HG02840 (cell line): ENCODE measurements around the gene TGFBR1.

Experiments
- ATAC-seq: cut with Tn5 transposase; IDR thresholded peaks from one replicate; pipeline ENCODE4 v1.9.1; 2021; ENCODE audit warnings: mild to moderate bottlenecking, moderate library complexity, moderate number of reproducible peaks; ENCODE audit not compliant: unreplicated experiment, low FRiP score

The TGFBR1 gene

DNA sequence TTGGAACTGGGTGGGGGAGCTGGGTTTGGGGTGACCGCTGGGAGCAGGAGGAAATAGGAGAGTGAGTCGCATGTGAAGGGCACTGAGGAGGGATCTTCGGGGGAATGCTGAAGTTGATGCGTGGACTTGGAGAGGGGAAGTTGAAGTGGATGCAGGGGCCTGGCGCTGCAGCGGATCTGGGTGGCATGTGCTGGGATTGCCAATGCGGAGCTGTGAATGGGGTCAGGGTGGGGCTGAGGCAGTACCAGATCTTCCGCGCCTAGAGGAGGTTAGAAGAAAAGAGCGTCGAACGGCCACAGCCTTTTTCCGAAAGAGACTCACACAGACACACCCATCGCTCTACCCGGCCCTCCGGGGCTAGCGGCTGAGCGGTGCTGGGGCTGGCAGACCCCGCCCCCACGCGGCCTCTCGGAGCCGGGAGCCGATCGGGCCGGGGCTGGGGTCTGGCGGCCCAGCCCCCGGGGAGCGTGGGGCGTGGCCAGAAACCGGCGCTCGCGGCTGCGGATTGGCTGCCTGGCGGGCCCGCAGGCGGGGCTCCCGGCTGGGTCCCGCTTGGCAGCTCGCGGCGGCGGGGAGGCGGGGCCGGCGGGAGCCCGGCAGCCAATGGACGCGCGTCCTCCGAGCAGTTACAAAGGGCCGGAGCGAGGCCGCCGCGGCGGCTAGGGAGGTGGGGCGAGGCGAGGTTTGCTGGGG, at the start of gene TGFBR1:
Gene TGFBR1 (plus strand): TSS at position 655 of the 693 bp plus-strand sequence. CDS start 93 bp downstream, outside the sequence.
- ATAC-seq, result peak; percentile 92

DNA sequence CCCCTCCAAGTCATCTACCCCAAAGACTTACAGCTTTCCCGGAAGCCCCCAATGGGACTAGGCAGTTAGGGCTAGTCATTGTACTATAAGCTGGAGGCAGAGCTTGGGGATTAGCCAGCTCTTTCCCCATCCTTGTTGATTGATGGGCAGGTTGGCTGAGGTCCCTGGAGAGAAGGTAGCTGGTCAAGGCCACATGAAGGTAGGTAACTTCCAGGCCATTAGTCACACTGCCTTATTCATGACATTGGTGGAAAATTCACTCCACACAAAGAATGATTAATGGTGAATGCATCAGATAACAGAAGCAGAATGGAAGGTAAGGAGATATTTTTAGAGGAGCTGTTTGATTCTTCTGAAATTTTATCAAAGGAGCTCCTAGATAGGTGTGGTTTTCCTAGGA, 49.5 kb upstream of the TGFBR1 start:
- ATAC-seq, result no peak

DNA sequence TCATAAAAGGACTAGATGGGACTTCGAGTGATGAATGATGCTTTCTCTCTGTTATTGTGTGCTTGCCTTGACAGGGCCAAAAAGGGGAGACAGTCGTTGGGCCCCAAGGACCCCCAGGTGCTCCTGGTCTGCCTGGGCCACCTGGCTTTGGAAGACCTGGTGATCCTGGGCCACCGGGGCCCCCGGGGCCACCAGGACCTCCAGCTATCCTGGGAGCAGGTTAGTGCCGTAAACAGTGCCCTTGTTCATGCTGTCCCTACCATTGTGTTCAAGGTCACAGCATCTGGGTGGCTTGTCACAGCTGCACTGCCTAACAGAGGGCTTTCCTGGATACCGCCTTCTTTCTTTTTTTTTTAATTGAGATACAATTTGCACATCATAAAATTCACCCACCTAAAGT, 48.7 kb upstream of the TGFBR1 start:
- ATAC-seq, result no peak

DNA sequence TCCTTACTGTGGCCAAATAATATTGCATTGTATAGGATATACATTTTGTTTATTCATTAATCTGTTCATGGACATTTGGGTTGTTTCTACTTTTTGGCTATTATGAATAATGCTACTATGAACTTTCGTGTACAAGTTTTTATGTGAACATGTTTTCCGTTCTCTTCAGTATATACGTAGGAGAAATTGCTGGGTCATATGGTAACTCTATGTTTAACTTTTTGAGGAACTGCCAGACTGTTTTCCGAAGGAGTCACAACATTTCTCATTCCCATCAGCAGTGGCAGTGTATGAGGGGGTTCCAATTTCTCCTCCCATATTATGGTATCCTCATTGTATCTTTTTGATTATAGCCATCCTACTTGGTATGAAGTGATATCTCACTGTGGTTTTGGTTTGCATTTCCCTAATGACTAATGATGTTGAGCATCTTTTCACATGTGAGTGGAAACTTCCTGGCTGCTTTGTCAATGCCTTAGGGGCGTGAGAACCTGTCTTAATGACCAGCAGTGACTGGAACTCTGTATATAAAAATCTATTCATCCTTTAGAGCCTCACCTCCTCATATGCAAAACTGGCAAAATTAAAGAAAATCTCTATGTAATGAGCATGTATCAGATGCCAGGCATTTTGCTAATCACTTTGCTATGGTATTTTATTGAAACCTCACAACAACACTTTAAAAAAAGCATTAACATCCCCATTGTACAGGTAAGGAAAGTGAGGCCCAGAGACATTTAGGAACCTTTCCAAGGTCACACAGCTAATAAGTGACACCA, 47.8 kb upstream of the TGFBR1 start:
- no peak for ATAC-seq

DNA sequence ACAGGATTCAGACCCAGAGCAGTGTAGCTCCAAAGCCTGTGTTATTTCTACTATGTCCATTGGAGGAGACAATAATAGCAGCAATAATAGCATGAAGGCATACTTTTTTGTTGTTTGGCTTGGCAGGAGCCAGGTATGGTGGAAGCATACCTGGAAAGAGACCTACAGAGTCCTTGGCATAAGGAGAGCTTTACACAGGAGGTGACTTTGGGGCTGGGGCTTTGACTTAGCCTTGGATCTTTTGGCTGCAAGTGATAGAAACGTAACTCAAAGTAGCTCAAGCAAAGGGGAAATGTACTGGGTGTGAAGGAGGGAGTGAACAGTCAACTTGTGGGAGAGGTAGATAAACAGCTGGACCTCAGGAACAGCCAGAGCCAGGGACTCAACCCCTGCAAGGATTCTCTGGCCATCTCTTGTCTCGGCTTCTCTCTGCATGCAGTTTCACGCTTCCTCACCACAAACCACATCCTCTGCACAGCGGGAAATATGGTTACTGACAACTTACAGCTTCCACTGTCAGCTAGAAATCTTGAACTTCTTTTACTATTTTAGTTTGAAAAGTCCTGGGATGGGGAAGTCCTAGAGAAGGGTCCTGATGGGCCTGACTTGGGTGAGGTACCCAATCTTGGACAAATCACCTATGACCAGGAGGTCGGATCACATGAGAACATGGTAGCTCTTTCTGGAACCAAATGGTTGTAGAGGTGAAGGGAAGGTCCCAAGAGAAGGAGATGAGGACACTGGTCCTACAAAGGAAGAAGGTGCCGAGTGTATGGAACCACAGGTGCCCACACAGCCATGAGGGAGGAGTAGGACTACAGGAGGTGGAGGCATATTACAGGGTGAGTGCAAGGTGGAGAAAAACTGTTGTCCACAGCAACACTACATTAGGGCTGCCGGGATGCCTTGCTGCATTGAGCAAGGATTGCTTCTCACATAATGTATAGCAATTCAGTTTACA, 47.0 kb upstream of the TGFBR1 start:
- peak; percentile 67 for ATAC-seq

DNA sequence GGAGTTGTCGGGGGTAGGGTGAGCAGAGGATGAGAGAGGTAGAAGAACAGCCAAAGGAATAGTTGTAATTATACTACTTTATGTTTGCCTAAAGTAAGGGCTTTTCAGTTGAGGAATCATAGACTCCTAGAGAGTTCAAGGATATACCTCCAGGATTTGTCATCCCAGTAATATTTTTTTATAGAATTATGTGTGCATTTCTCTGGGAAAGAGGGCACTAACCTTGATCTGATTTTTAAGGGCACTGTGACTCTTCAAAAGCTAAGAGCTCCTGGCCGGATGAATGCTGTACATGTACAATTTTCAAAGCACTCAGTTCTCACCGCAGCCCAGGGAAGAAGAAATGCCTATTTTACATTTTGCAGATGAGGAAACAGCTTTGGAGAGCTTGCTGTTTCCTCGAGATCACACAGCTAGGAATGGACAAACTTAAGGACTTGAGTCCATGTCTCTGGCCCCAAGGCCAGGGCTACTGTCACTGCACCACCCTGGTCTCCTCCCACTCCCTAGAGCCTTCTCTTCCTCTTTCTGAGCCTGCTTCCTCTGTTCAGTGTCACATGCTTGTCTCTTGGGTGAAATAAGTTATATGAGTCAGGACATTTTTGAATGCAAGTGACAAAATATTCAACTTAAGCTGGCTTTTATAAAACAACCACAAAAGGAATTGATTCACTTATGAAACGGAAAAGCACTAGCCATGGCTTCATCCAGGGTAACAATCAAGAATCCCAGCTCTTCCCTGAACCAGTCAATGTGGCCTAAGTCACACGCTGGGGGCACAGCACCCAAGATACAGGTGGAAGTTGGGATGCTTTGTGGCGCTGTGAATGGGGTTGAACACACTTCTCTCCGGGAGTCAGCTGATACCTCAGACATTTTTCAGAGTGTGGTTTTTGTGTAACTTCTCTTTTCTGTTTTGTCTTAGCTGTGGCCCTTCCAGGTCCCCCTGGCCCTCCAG, 45.7 kb upstream of the TGFBR1 start:
- ATAC-seq, result no peak

DNA sequence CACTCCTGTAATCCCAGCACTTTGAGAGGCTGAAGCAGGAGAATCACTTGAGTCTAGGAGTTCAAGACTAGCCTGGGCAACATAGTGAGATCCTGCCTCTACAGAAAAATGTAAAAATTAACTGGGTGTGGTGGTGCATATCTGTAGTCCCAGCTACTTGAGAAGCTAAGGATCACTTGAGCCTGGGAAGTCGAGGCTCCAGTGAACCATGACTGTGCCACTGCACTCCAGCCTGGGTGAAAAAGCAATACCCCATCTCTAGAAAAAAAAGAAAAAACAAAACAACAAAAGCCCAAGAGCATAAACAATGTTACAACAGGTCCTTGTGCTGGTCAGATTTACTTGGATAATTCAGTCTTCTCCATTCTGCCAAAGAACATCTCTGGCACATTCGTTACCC, 44.3 kb upstream of the TGFBR1 start:
- no peak for ATAC-seq

DNA sequence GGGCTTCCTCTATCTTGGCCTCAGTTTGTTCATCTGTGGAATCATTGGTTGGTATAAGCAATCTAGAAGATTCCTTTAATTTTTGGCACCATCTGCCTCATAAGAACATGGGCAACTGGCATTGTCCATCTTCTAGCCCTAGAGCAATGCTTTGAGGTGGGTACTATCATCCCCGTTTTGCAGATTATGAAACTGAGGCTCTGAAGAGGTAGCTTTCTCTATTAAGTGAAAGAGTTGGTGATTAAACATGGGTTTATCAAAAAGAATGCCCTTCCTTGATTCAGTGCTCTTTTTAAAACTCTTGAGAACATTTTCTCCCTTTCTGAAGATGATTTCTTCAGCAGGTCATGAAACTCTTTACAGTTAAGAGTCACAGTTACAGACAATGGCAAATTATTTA, 42.4 kb upstream of the TGFBR1 start:
- no peak for ATAC-seq

DNA sequence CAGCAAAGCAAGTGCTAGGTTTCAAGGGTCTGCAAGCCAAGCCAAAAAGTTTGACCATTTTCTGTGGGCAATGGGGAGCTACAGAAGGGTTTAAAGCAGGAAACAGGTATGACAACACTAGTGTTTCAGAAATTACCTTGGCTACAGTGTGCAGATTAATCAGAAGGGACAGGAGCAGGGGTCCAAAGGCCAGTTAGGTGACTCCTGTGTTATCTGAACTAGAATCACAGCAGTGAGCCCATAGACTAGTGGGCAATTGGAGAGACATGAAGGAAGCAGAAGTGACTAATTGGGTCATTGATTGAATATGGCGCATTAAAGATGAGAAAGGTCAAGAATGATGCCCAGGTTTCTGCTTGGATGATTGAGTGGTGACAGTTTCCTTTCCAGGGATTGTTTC, 41.4 kb upstream of the TGFBR1 start:
- ATAC-seq, result no peak

DNA sequence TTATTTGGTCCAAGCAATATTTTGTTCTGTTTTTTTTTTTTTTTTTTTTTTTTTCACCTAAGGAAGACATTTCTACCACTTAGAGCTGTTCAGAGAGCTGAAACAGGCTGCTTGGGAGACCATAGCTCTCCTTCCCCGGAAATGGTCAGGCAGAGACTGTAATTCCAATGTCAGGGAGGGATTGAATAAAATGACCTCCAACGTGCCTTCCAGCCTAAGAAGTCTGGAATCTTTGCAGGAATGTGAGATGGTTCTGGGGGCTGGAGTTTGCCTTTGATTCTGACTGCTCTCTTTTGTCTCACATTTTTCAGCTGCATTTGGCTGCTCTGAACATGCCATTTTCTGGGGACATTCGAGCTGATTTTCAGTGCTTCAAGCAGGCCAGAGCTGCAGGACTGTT, 38.3 kb upstream of the TGFBR1 start:
- ATAC-seq, result no peak

DNA sequence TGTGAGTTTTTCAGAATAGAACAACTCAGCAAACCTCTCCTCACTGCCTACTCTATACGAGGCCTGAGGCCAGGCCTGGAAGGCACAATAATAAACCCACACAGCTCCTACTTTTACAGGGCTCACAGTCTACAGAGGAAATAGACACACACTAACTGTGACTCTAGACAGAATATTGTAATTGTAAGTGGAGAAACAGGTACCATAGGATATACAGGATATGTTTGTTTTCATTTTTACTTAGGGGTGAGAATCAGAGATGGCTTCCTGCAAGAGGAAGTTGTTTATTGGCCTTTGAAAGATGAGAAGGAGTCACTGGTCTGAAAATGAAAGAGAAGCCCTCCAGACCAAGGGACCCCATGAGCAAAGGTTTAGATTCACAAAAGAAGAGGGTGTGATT, 35.8 kb upstream of the TGFBR1 start:
- ATAC-seq, result no peak

DNA sequence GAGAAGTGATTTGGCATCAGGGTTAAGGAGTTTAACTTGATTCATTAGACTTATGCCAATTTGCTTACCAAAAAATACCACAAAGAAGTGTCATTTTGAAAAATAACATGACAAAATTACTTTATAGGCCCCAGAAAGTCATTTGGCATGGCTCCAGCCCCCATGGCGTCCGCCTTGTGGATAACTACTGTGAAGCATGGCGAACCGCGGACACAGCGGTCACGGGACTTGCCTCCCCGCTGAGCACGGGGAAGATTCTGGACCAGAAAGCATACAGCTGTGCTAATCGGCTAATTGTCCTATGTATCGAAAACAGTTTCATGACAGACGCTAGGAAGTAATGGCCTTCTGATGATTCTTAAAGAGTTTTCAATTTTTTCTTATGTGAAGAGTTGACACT, 35.4 kb upstream of the TGFBR1 start:
- no peak for ATAC-seq

DNA sequence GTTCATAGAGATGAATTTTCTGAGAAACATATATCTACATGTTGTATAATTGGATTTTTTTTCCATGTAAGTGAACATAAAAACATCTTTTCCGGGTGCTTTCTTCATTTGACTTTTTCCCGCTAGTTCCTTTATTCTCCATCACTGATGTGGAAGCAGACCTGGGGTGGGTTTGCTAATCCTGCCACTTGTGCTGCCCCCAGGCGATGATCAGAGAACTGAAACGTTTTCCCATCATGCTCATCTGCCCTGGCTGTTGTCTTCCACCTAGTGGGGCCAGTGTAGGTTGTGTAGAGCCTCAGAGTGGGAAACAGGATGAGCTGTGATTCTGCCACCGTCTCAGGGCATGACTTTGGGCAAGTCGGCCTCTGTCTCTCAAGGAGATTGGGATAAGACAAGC, 34.2 kb upstream of the TGFBR1 start:
- ATAC-seq, result no peak

DNA sequence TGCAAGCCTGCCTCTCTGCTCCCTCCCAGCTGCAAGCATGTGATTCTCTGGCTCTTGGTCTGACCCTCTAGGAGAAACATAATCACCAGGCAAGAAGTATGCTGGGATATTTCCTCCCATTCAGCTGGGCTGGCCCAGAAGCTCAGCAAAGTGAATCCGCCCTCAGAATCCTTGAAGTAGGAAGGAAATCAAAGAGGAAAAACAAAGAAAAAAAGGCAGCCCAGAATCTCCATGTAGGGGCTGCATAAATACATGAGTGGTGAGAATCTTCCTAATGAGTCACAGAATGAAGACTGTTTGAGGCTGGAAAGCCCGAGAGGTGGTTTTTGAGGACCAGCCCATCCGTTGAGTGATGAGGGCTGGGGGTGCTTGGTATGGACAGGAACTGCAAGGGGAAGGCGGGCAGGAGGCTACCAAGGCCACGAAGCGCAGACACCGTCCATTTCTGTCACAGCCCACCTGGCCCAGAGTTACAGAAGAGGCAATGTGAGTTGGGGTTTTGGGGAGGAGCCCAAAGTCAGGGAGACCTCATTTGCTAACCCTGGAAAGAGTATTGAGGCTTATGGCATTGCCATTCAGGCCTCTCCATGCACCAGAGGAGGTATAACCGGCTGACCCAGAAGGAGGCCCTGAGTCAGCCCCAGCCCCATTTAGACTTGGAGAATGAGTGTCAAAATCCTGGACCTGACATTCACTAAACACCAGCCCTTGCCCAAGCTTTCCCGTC, 33.4 kb upstream of the TGFBR1 start:
- no peak for ATAC-seq

DNA sequence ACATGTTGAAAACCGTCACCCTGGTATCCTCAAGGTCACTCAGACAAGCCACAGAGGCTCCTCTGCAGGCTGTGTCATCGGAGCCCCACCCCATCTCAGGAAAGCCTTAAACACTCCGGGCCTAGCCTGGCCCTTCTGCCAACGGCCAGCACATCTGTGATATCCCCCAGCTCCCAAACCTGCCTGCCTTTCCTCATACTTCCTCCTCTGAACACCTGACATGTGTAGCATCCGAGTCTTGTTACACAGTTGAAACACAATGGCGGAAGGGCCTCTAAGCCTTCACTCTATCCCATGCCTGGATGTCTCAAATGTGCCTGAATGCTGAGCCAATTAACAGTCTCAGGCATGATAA, 32.9 kb upstream of the TGFBR1 start:
- no peak for ATAC-seq

DNA sequence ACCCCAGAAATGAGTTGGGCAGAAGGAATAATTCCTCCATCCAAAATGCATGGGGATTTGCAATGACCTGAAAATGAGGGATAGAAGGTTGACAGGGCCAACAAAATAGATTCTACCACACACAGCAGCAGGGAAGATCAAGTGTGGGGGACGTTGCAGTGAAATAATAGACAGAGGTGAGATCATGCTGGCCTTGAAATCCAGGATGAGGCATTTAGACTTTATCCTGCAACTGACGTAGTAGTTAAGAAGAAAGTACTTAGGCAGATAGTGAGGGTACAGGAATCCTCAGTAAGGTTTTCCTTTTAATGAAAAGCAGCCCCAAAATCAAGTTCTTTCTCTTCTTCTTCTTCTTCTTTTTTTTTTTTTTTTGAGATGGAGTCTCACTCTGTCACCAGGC, 31.6 kb upstream of the TGFBR1 start:
- ATAC-seq, result no peak

DNA sequence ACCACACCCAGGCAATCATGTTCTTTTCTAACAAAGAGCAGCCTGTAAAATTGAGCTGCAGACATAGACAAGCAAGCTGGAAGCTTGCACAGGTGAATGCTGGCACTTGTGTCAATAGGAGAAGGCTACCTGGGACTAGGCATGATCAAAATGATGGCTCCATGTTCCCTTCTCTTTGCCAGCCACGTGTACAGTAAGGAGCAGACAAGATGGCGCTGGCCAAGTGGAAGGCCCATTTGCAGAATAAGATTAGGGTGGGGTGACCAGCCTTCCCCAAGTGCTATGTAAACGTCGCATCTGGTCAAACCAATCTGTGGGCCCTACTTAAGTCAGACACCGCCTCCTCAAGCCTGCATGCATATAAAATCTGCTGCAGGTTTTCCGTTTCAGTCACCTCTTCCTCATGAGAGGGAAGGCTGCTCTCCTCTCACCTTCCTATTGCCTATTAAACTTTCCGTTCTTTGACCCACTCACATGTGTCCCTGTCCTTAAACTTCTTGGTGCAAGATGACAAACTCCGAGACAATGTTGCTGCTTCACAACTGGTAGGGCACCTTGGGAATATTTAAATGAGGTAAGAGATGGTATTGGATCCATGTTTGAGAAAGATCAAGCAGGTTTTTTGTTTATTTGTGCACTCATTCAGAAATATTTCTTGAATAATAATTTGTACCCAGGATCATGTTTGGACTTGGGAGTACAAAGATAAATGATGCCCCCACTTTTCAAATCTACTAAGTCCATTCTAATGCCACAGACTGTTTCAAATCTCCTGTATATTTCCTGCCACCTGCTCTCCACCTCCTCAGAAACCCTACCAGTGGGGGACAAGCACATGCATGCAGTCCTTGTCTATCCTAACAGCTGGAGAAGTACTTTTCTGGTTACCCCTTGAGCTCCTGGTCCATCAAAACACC, 30.7 kb upstream of the TGFBR1 start:
- no peak for ATAC-seq

DNA sequence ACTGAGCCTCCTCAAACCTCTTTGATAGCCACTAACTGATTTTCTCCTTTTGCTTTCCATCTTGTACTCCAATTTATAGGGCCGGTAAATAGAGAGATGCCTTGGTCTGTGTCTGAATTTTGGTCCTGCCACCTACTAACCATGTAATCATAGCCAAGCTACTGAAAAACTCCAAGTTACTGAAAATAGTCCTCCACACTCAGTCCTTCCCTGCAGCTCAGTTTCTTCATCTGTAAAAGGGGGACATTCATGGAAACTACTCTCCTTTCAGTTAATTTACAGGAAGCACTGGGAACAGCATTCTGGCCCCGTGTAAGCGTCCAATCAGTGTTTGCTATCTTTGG, 30.0 kb upstream of the TGFBR1 start:
- ATAC-seq, result no peak
